Activated naive CD8-positive, alpha-beta T cell treated with anti-CD3 and anti-CD28 coated beads, Interleukin-2, amount 10 ng/mL, durations not matched to agents 7 days and 5 days (primary cell): Measurements from ENCODE around the gene PRKCD. TPM values are rescaled to one million over a fixed set of nuclear protein-coding genes. Genes with fewer than 3 reads are reported as not detected.

ENCODE experiments used
- ATAC-seq: fragments of 150-1000 bp; cut with Tn5 transposase; one replicate; pipeline ENCODE4 v1.10.0; 2021; ENCODE audit warnings: low read depth, moderate library complexity
- POLR2A ChIA-PET: fragments of 350-600 bp; sonication (Branson Sonifier 250); formaldehyde crosslinking; loops from one replicate; lab custom pipeline; 2021; ENCODE audit warnings: antibody characterized with exemption; lab: Charles Lee
- DNase-seq: peaks from one replicate; pipeline ENCODE4 v3.0.0; 2021
- H3K27ac Mint-ChIP-seq: one replicate; pipeline ENCODE4 v1.8.0; 2022; ENCODE audit warnings: mild to moderate bottlenecking, mixed read lengths
- H3K27me3 Mint-ChIP-seq: one replicate; pipeline ENCODE4 v1.8.0; 2022; ENCODE audit warnings: mild to moderate bottlenecking, moderate library complexity, mixed read lengths
- H3K36me3 Mint-ChIP-seq: one replicate; pipeline ENCODE4 v1.8.0; 2021; ENCODE audit warnings: mild to moderate bottlenecking, mixed read lengths
- H3K4me1 Mint-ChIP-seq: one replicate; pipeline ENCODE4 v1.8.0; 2021; ENCODE audit warnings: mixed read lengths
- H3K4me3 Mint-ChIP-seq: one replicate; pipeline ENCODE4 v1.8.0; 2022; ENCODE audit warnings: mild to moderate bottlenecking, moderate library complexity, mixed read lengths
- H3K9me3 Mint-ChIP-seq: one replicate; pipeline ENCODE4 v1.8.0; 2021; ENCODE audit warnings: mixed read lengths
- total RNA-seq, 2 experiments: library from RNA; stranded (reverse); gene quantifications; one replicate each; pipeline ENCODE4 v1.2.3, GENCODE V29; 2021

PRKCD gene
- total RNA-seq, 2 experiments from 2014 or later: 20.5 TPM

GRCh38 chr3:53153980-53154379, 7.0 kb upstream of the PRKCD start:
- no peak for DNase-seq
- H3K9me3 Mint-ChIP-seq: no peaks in the 10 kb centered on the region
- no peak overlapping the region for H3K27ac Mint-ChIP-seq
- peaks cover 44% of the 10 kb centered on the region for H3K27me3 Mint-ChIP-seq
- no peak for ATAC-seq
- H3K36me3 Mint-ChIP-seq: no peaks in the 10 kb centered on the region
- H3K4me1 Mint-ChIP-seq: no peaks in the 10 kb centered on the region
- POLR2A ChIA-PET: no interaction called here
- H3K4me3 Mint-ChIP-seq: no peak overlapping the region

- POLR2A ChIA-PET: interaction anchor here (0.5 to 0.8 kb wide), 2 partner anchors 15 to 23 kb away, joined by 3 to 4 read pairs; no protein-coding TSS in a partner anchor
- Mint-ChIP-seq H3K27me3 (peaks cover 47% of the 10 kb centered on the region), H3K4me3 (no peak overlapping the region), H3K36me3 (no peaks in the 10 kb centered on the region), H3K27ac (no peak overlapping the region), H3K4me1 (no peaks in the 10 kb centered on the region), H3K9me3 (no peaks in the 10 kb centered on the region)
- DNase-seq: no peak
- no peak for ATAC-seq
These were observed 6.1 kb upstream of the PRKCD start for GRCh38 chr3:53154881-53155285.

GRCh38 chr3:53155760-53156159, 5.2 kb upstream of the PRKCD start:
- Mint-ChIP-seq H3K36me3 (no peaks in the 10 kb centered on the region), H3K27me3 (peaks cover 49% of the 10 kb centered on the region), H3K9me3 (no peaks in the 10 kb centered on the region), H3K27ac (no peak overlapping the region), H3K4me1 (peaks cover 3% of the 10 kb centered on the region), H3K4me3 (no peak overlapping the region)
- ATAC-seq (no peak), DNase-seq (no peak)
- POLR2A ChIA-PET: interaction anchor here (0.8 kb wide), 1 partner anchor 14 kb away, joined by 4 read pairs; no protein-coding TSS in a partner anchor

GRCh38 chr3:53156368-53156834, 4.6 kb upstream of the PRKCD start:
- Mint-ChIP-seq H3K4me3 (no peak overlapping the region), H3K9me3 (no peaks in the 10 kb centered on the region), H3K36me3 (no peaks in the 10 kb centered on the region), H3K27me3 (peaks cover 47% of the 10 kb centered on the region), H3K27ac (no peak overlapping the region), H3K4me1 (peaks cover 3% of the 10 kb centered on the region)
- POLR2A ChIA-PET: no interaction called here
- DNase-seq (no peak), ATAC-seq (no peak)

- no peak overlapping the region for H3K4me3 Mint-ChIP-seq
These were observed 2.9 kb upstream of the PRKCD start for GRCh38 chr3:53157974-53158580.

GRCh38 chr3:53158765-53159155, 2.2 kb upstream of the PRKCD start:
- Mint-ChIP-seq H3K27me3 (peaks cover 42% of the 10 kb centered on the region), H3K27ac (no peak overlapping the region), H3K9me3 (no peaks in the 10 kb centered on the region), H3K4me3 (no peak overlapping the region), H3K36me3 (no peaks in the 10 kb centered on the region), H3K4me1 (peaks cover 15% of the 10 kb centered on the region)
- POLR2A ChIA-PET: interaction anchor here (1.3 kb wide), 1 partner anchor 28 kb away, joined by 4 read pairs; the partner anchor contains the start of gene RFT1
- ATAC-seq (no peak), DNase-seq (no peak)

More at GRCh38 chr3:53157974-53158580, 2.9 kb upstream of the PRKCD start:
- POLR2A ChIA-PET: interaction anchor here (1.3 kb wide), 1 partner anchor 27 kb away, joined by 4 read pairs; the partner anchor contains the start of gene RFT1
- Mint-ChIP-seq H3K4me1 (peaks cover 11% of the 10 kb centered on the region), H3K36me3 (no peaks in the 10 kb centered on the region), H3K9me3 (no peaks in the 10 kb centered on the region), H3K27me3 (peaks cover 47% of the 10 kb centered on the region), H3K27ac (no peak overlapping the region)
- DNase-seq (no peak), ATAC-seq (no peak)

GRCh38 chr3:53159156-53160060, 1.6 kb upstream of the PRKCD start:
- H3K4me3 Mint-ChIP-seq: no peak overlapping the region
- DNase-seq: no peak
- no peak for ATAC-seq
- no peak overlapping the region for H3K27ac Mint-ChIP-seq
- H3K27me3 Mint-ChIP-seq: peaks cover 42% of the 10 kb centered on the region
- no peaks in the 10 kb centered on the region for H3K9me3 Mint-ChIP-seq
- POLR2A ChIA-PET: interaction anchor here (1.3 to 1.6 kb wide), 3 partner anchors 10 to 29 kb away, joined by 4 read pairs; partner anchors contain the start of gene RFT1
- H3K36me3 Mint-ChIP-seq: no peaks in the 10 kb centered on the region
- peaks cover 15% of the 10 kb centered on the region for H3K4me1 Mint-ChIP-seq

- DNase-seq (no peak), ATAC-seq (no peak)
- Mint-ChIP-seq H3K4me3 (peak overlapping the region; percentile 66), H3K4me1 (peaks cover 15% of the 10 kb centered on the region), H3K9me3 (no peaks in the 10 kb centered on the region), H3K27me3 (peaks cover 41% of the 10 kb centered on the region), H3K36me3 (no peaks in the 10 kb centered on the region), H3K27ac (peak overlapping the region; percentile 43)
- POLR2A ChIA-PET: interaction anchor here (0.7 to 1.6 kb wide), 9 partner anchors 9 to 51 kb away, joined by 3 to 5 read pairs (median 3); no protein-coding TSS in a partner anchor
These were observed 849 bp upstream of the PRKCD start for GRCh38 chr3:53160061-53160659.

- DNase-seq (no peak), ATAC-seq (no peak)
- no peaks in the 10 kb centered on the region for H3K36me3 Mint-ChIP-seq
- H3K27me3 Mint-ChIP-seq: peaks cover 31% of the 10 kb centered on the region
- POLR2A ChIA-PET: interaction anchor here (1.0 kb wide), 1 partner anchor 34 kb away, joined by 3 read pairs; no protein-coding TSS in a partner anchor
- H3K27ac Mint-ChIP-seq: peak overlapping the region; percentile 88
- H3K4me1 Mint-ChIP-seq: peaks cover 17% of the 10 kb centered on the region
- H3K4me3 Mint-ChIP-seq: peak overlapping the region; percentile 89
- H3K9me3 Mint-ChIP-seq: no peaks in the 10 kb centered on the region
These were observed 426 bp downstream of the PRKCD start for GRCh38 chr3:53161450-53161819.

- H3K36me3 Mint-ChIP-seq: no peaks in the 10 kb centered on the region
These were observed 1.0 kb downstream of the PRKCD start for GRCh38 chr3:53161820-53162671.

GRCh38 chr3:53162672-53163443, 1.8 kb downstream of the PRKCD start:
- H3K27me3 Mint-ChIP-seq: peaks cover 19% of the 10 kb centered on the region
- peak overlapping the region; percentile 81 for H3K27ac Mint-ChIP-seq
- DNase-seq: peak; percentile 50
- peak; percentile 41 for ATAC-seq
- POLR2A ChIA-PET: interaction anchor here (1.8 kb wide), 1 partner anchor 33 kb away, joined by 5 read pairs; the partner anchor contains the start of gene RFT1
- H3K4me3 Mint-ChIP-seq: peak overlapping the region; percentile 89
- H3K36me3 Mint-ChIP-seq: no peaks in the 10 kb centered on the region
- no peaks in the 10 kb centered on the region for H3K9me3 Mint-ChIP-seq
- peaks cover 21% of the 10 kb centered on the region for H3K4me1 Mint-ChIP-seq

More at GRCh38 chr3:53161820-53162671, 1.0 kb downstream of the PRKCD start:
- ATAC-seq (no peak), DNase-seq (peak; percentile 61)
- Mint-ChIP-seq H3K27ac (peak overlapping the region; percentile 88), H3K4me1 (peaks cover 17% of the 10 kb centered on the region), H3K27me3 (peaks cover 27% of the 10 kb centered on the region), H3K9me3 (no peaks in the 10 kb centered on the region), H3K4me3 (peak overlapping the region; percentile 89)
- POLR2A ChIA-PET: no interaction called here
